ENCODE measurements around the gene BABAM2. TPM values are rescaled to one million over a fixed set of nuclear protein-coding genes. Genes with fewer than 3 reads are reported as not detected.

Gene BABAM2
- total and polyA plus RNA-seq, 9 of the 15 experiments (the other 6 are each of a cell fraction or from before 2014, with no cell fraction given), result 10.9 to 37.4 (median 25.6) TPM

GRCh38 chr2:28374331-28374730 lies 483.8 kb downstream of the BABAM2 start:
- H3K4me1 ChIP-seq (replicated peaks in 1 of 2; ENCODE audit: control insufficient read depth in 2 of 2, insufficient read depth in 2 of 2, low read length in 2 of 2), result peaks cover 2 to 11% of the 10 kb centered on the region in 2 experiments; a peak in 4 of 5 replicates
- no peaks in the 10 kb centered on the region; a peak in 1 of 5 replicates for H3K27me3 ChIP-seq (ENCODE audit: control insufficient read depth in 2 of 2, insufficient read depth in 2 of 2, low read length in 2 of 2)
- no peaks in the 10 kb centered on the region for H3K9me3 ChIP-seq (replicated peaks; ENCODE audit: control insufficient read depth, insufficient read depth, low read depth, low read length)
- 19% methylated on average over 3 of the region's 5 CpGs for WGBS (ENCODE audit: insufficient coverage, low coverage, missing lambda C conversion rate)
- no peak overlapping the region for H3K4me2 ChIP-seq (ENCODE audit: insufficient read depth, low read length)
- no peaks in the 10 kb centered on the region for H4K20me1 ChIP-seq (replicated peaks; ENCODE audit: control insufficient read depth, insufficient read depth, low read length)
- DNase-seq (ENCODE audit: extremely low read depth in 1 of 4, low spot score in 3 of 4) (no peak), ATAC-seq (no peak), FAIRE-seq (no peak)
- no peaks in the 10 kb centered on the region for H3K36me3 ChIP-seq (ENCODE audit: control insufficient read depth, insufficient read depth, low read length)
- H3K9ac ChIP-seq (ENCODE audit: insufficient read depth in 1 of 2, low read depth in 2 of 2, low read length in 2 of 2), result no peak overlapping the region
- H3K4me3 ChIP-seq, result no peak overlapping the region
- H2AFZ ChIP-seq (ENCODE audit: low read depth, low read length), result no peak overlapping the region
- no peak overlapping the region for H3K27ac ChIP-seq (ENCODE audit: extremely low read depth, low read depth, low read length)
- POLR2A ChIA-PET, result no interaction called here
- no peaks in the 10 kb centered on the region for H3K79me2 ChIP-seq (ENCODE audit: control insufficient read depth, insufficient read depth, low read length)
- no peaks in the 10 kb centered on the region for H3K9me1 ChIP-seq (ENCODE audit: control insufficient read depth, insufficient read depth, low read length)
- intact Hi-C loops (cut with micrococcal nuclease) (no loop called here), in situ Hi-C loops (cut with MboI) (no loop called here)
- TF ChIP-seq SMARCA5 (IDR thresholded peaks at IDR 0.05), result no peak
- no peak for TF ChIP-seq POU5F1 (IDR thresholded peaks at IDR 0.05; ENCODE audit: borderline replicate concordance, low read depth, low read length, partially characterized antibody)
- no peak for TF ChIP-seq ZNF311 (CRISPR knock-in tag; IDR thresholded peaks at IDR 0.05)
- TF ChIP-seq ZNF174 (CRISPR knock-in tag; IDR thresholded peaks at IDR 0.05), result no peak
- no peak for TF ChIP-seq E2F8 (IDR thresholded peaks at IDR 0.05; ENCODE audit: low read depth, partially characterized antibody)
- no peak for TF ChIP-seq ZBTB40 (IDR thresholded peaks at IDR 0.05)
- TF ChIP-seq ZBTB40 (CRISPR knock-in tag; IDR thresholded peaks at IDR 0.05), result no peak
- BruUV-seq (replicated peaks), result no TSS peak
- CTCF ChIA-PET (ENCODE audit: low intra/inter-chr PET ratio), result no interaction called here
